Lower leg skin (tissue), 4 donors: ENCODE measurements around the gene NCOA4. TPM values are rescaled to one million over a fixed set of nuclear protein-coding genes. Genes with fewer than 3 reads are reported as not detected.

Experiments
- DNase-seq, 2 donors: peaks; one replicate each; pipeline ENCODE4 v3.0.0-alpha.2; 2019; ENCODE audit warnings: low spot score in 2 of 2
- H3K4me3 ChIP-seq: fragments of 200-600 bp; sonication (generic); 2 replicates; pipeline ENCODE4 v1.5.1; 2017; ENCODE audit warnings: mild to moderate bottlenecking, low read depth; ENCODE audit not compliant: poor library complexity, severe bottlenecking
- POLR2A ChIP-seq, 2 donors: fragments of 450-650 bp; IDR thresholded peaks; one replicate each; pipeline ENCODE4 v1.6.1; 2016 to 2017; ENCODE audit warnings: antibody characterized with exemption in 2 of 2, mild to moderate bottlenecking in 1 of 2, moderate library complexity in 1 of 2
- WGBS, 2 donors: methylation state at CpG; one replicate each; pipeline ENCODE4 v1.1.5; 2018; 5-methylcytosine and 5-hydroxymethylcytosine counted together
- intact Hi-C: fragments of 100-400 bp; cut with DNase I; formaldehyde crosslinking; loops from one replicate; pipeline ENCODE4 v1.15.0; 2023; ENCODE audit warnings: low total_unique reads
- total RNA-seq, 4 donors: library from RNA; depleted of rRNA; stranded (reverse); fragments of >200 nt; gene quantifications; one replicate each; pipeline ENCODE4 v1.1.0, GENCODE V29; 2016
- TF ChIP-seq, protein P1 (sequence below), 3 donors: fragments of 450-650 bp; IDR thresholded peaks; one replicate each; pipeline ENCODE4 v1.5.1; 2016; ENCODE audit warnings: antibody characterized with exemption in 3 of 3, mild to moderate bottlenecking in 3 of 3, moderate library complexity in 2 of 3

The NCOA4 gene
- total RNA-seq, 4 donors from 2014 or later = 108 to 176 (median 145) TPM

DNA sequence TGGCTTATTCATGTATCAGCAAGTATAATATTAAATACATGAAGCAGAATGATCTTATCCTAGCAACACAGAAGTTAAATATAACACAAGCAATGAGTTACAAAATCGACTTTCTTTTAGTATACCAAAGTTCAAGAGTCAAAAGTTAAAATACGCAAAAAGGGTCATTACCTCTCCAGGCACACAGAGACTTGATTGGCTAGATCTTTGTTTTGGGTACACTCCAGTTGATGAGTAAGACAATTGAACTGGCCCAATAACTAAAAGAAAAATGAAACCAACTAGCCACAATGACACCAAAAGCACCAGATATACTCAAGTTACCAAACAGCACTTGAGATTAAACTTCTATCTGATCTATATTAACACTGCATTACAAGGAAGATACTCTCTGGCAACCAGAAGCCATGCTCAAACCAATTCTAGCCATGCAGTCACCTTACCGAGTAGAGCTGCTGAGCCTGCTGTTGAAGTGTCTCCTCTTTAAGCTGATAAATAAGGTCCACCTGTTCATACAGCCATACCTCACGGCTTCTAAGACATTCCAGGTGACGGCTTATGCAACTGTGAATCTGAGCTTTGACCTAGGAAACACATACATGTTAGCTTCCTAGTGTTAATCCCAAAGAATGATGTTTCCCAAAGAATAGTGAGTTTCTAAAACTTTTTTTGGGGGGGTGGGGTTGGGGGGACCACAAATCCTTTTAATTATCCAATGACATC, 15.6 kb downstream of the NCOA4 start:
- intact Hi-C loops = no loop called here
- WGBS, 2 donors = 80 to 84% methylated on average over 5 of the region's 5 CpGs
- no peak for DNase-seq
- TF ChIP-seq, protein P1, sequence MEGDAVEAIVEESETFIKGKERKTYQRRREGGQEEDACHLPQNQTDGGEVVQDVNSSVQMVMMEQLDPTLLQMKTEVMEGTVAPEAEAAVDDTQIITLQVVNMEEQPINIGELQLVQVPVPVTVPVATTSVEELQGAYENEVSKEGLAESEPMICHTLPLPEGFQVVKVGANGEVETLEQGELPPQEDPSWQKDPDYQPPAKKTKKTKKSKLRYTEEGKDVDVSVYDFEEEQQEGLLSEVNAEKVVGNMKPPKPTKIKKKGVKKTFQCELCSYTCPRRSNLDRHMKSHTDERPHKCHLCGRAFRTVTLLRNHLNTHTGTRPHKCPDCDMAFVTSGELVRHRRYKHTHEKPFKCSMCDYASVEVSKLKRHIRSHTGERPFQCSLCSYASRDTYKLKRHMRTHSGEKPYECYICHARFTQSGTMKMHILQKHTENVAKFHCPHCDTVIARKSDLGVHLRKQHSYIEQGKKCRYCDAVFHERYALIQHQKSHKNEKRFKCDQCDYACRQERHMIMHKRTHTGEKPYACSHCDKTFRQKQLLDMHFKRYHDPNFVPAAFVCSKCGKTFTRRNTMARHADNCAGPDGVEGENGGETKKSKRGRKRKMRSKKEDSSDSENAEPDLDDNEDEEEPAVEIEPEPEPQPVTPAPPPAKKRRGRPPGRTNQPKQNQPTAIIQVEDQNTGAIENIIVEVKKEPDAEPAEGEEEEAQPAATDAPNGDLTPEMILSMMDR (IDR thresholded peaks at IDR 0.05) = no peak
- TF ChIP-seq POLR2A (IDR thresholded peaks at IDR 0.05) = no peak
- no peak overlapping the region for H3K4me3 ChIP-seq

DNA sequence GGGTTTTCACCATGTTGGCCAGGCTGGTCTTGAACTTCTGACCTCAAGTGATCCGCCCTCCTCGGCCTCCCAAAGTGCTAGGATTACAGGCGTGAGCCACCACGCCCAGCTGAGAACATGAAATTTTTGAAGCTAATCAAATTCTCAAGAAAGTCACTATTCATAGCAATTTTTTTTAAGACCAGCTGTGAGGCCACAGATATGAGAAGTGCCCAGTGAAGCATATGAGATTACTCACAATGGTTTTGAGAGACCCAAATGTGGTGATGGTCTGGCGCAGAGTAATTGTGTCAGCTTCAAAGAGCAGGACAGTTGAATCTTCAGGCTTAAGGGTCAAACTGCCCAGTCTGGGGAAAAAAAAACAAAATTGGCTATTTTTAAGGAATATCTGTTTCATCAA, 16.2 kb downstream of the NCOA4 start:
- TF ChIP-seq, protein P1 (IDR thresholded peaks at IDR 0.05) = no peak
- TF ChIP-seq POLR2A (IDR thresholded peaks at IDR 0.05) = no peak
- WGBS, 2 donors = 90 to 94% methylated on average over 5 of the region's 5 CpGs
- intact Hi-C loops = no loop called here
- DNase-seq = no peak
- H3K4me3 ChIP-seq = no peak overlapping the region

- 93 to 95% methylated on average over 3 of the region's 3 CpGs for WGBS, 2 donors
- intact Hi-C loops = no loop called here
- no peak for TF ChIP-seq POLR2A (IDR thresholded peaks at IDR 0.05)
- TF ChIP-seq, protein P1 (IDR thresholded peaks at IDR 0.05) = no peak
- DNase-seq = no peak
- H3K4me3 ChIP-seq = no peak overlapping the region
Observed at GRCh38 chr10:46012746-46013145, 17.7 kb downstream of the NCOA4 start.

DNA sequence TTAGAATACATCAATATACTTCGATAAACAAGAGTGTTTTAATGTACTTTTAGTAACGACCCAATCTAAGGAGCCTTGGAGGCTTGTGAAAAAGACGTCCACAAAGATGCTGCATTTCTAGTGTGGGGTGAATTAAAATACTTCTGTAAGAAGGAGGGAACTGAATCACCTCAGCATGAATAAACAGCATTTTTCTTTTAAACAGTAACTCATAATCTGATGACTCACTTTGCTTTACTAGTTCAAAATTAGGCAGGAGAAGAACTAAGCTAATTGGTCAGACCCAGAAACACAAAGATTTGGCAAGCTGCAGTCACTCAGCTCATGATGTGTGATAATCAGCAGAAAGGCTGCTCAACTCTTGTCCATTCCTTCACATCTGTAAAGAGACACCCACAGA, 24.2 kb downstream of the NCOA4 start:
- TF ChIP-seq POLR2A (IDR thresholded peaks at IDR 0.05) = no peak
- TF ChIP-seq, protein P1 (IDR thresholded peaks at IDR 0.05) = no peak
- DNase-seq = no peak
- no peak overlapping the region for H3K4me3 ChIP-seq
- intact Hi-C loops = no loop called here
- WGBS, 2 donors = 70% methylated on average over 3 of the region's 3 CpGs

DNA sequence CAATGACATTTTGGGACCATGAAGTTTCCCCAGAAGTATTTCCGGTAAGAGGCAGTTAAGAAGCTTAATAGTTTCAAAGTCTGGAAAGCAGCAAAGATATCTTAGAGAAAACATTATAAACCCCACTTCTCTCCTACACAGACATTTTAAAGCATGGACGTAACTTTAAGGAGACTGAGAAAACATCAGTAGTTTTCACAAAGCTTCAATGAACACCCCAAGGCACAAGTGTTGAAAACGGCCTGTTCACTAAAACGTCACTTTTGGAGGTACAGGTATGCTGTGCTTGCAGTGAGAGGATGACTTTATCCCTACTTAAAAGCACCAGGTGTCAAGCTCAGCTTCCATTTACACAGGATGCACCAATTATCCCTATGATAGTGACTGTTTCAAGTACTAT, 25.0 kb downstream of the NCOA4 start:
- no peak overlapping the region for H3K4me3 ChIP-seq
- TF ChIP-seq, protein P1 (IDR thresholded peaks at IDR 0.05) = no peak
- no peak for TF ChIP-seq POLR2A (IDR thresholded peaks at IDR 0.05)
- WGBS, 2 donors = 74 to 78% methylated on average over 4 of the region's 4 CpGs
- DNase-seq = no peak
- intact Hi-C loops = no loop called here

- TF ChIP-seq, protein P1 (IDR thresholded peaks at IDR 0.05) = no peak
- no peak for TF ChIP-seq POLR2A (IDR thresholded peaks at IDR 0.05)
- H3K4me3 ChIP-seq = no peak overlapping the region
- no peak for DNase-seq
- intact Hi-C loops = no loop called here
- WGBS, 2 donors = 90 to 94% methylated on average over 2 of the region's 2 CpGs
Observed at GRCh38 chr10:46004963-46005362, 25.5 kb downstream of the NCOA4 start.
